Uterus (tissue), 2 donors: ENCODE data around the gene ZDHHC21.

Source experiments
- CTCF ChIP-seq, 4 experiments: fragments of 200-600 bp in 2 of 4; fragments of 450-650 bp in 2 of 4; sonication (generic) in 2 of 4; IDR thresholded peaks; one replicate each; pipeline ENCODE4 v1.5.1; 2016 to 2019; ENCODE audit warnings: antibody characterized with exemption in 4 of 4, mild to moderate bottlenecking in 2 of 4, moderate library complexity in 1 of 4
- POLR2A ChIP-seq, 2 donors: fragments of 450-650 bp; IDR thresholded peaks; one replicate each; pipeline ENCODE4 v1.6.1; 2016; ENCODE audit warnings: antibody characterized with exemption in 2 of 2, mild to moderate bottlenecking in 1 of 2, moderate library complexity in 1 of 2

- TF ChIP-seq POLR2A (IDR thresholded peaks at IDR 0.05) (no peak), CTCF (IDR thresholded peaks at IDR 0.05) (no peak)
Measured at GRCh38 chr9:14578030-14578429, 115.2 kb downstream of the ZDHHC21 start.
